Measurements from ENCODE around the gene FAM20C. TPM values are rescaled to one million over a fixed set of nuclear protein-coding genes. Genes with fewer than 3 reads are reported as not detected.

The FAM20C gene
- total RNA-seq, 1 experiment from 2014 or later: 62.6 TPM

DNA sequence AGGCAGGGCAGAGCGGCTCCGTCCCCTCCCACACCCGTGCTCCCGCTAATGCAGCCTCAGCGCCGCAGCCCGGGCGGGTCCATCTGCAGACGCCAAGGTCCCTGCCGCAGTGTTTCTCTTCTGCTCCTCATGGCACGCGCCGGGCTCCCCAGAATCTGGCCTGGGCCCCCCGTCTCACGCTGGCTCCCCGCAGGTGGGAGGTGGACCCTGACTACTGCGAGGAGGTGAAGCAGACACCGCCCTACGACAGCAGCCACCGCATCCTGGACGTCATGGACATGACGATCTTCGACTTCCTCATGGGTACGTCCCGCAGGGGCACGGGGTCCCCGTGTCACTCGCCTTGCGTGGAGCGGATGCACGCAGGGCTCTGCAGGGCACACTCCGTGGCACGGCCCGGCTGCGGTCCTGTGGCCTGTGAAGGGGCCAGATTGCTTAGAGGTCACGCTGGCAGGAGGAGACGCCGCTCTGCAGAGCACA, 64.1 kb downstream of the FAM20C start:
- Histone ChIP-seq H3K56ac (ENCODE audit: insufficient read length, low read depth, low read length) (no peak overlapping the region), H3T11ph (ENCODE audit: low read length) (no peak overlapping the region), H3K4me1 (ENCODE audit: insufficient read depth, low read length) (no peaks in the 10 kb centered on the region), H3K4me2 (ENCODE audit: insufficient read depth, insufficient read length, low read length) (no peak overlapping the region), H3K23ac (ENCODE audit: insufficient read length, low read depth, low read length) (no peak overlapping the region), H3K14ac (ENCODE audit: insufficient read depth, low read length) (no peak overlapping the region), H2AFZ (ENCODE audit: low read length) (no peak overlapping the region), H3K9me3 (ENCODE audit: control insufficient read depth, low read depth, low read length) (peaks cover 32% of the 10 kb centered on the region), H4K91ac (ENCODE audit: insufficient read length, low read depth, low read length) (no peak overlapping the region), H2BK120ac (ENCODE audit: low read depth, low read length, poor library complexity, severe bottlenecking) (no peak overlapping the region), H3K18ac (ENCODE audit: insufficient read length, low read depth, low read length) (no peak overlapping the region), H2BK5ac (ENCODE audit: insufficient read length, low read length) (no peak overlapping the region), H3K27me3 (ENCODE audit: insufficient read depth, low read length) (no peaks in the 10 kb centered on the region), H2BK12ac (ENCODE audit: insufficient read length, low read depth, low read length) (no peak overlapping the region), H4K20me1 (ENCODE audit: control insufficient read depth, insufficient read depth, insufficient read length) (no peaks in the 10 kb centered on the region), H3K27ac (ENCODE audit: insufficient read length, low read depth, low read length) (no peak overlapping the region), H3K79me1 (ENCODE audit: insufficient read depth, low read depth, low read length, poor library complexity, severe bottlenecking) (no peaks in the 10 kb centered on the region), H2BK20ac (ENCODE audit: low read depth, low read length, poor library complexity, severe bottlenecking) (no peak overlapping the region), H3K23me2 (ENCODE audit: insufficient read length, low read depth, low read length, poor library complexity, severe bottlenecking) (no peaks in the 10 kb centered on the region), H3K79me2 (ENCODE audit: insufficient read depth, low read length) (no peaks in the 10 kb centered on the region), H4K5ac (ENCODE audit: insufficient read length, low read depth, low read length) (no peak overlapping the region), H3K4ac (ENCODE audit: low read depth, low read length) (no peak overlapping the region), H4K8ac (replicated peaks; ENCODE audit: insufficient read length, low read depth, low read length) (no peak overlapping the region), H2BK15ac (ENCODE audit: low read depth, low read length) (no peak overlapping the region), H3K9ac (ENCODE audit: extremely low read depth, insufficient read length, low read length) (no peak overlapping the region), H2AK5ac (ENCODE audit: insufficient read length, low read length) (no peak overlapping the region)
- H3K27me3 Mint-ChIP-seq (ENCODE audit: low read depth): peaks cover 4% of the 10 kb centered on the region; the same call in 1 of the 2 replicates
- H3K9me3 Mint-ChIP-seq: peaks cover 48 to 71% of the 10 kb centered on the region in 2 experiments
- WGBS (ENCODE audit: extremely low coverage, insufficient read length, low lambda C conversion rate): no CpG with 5 or more reads among the region's 38 CpGs
- peaks cover 83 to 93% (median 84%) of the 10 kb centered on the region in 3 experiments for H3K36me3 Mint-ChIP-seq (ENCODE audit: insufficient read depth in 1 of 3, low read depth in 3 of 3)
- DNase-seq: no peak
- H3K4me1 Mint-ChIP-seq: no peaks in the 10 kb centered on the region
- no peak overlapping the region for H3K4me3 Mint-ChIP-seq
- TF ChIP-seq CTCF (conservative IDR thresholded peaks at IDR 0.05): no peak
- no peak overlapping the region for H3K27ac Mint-ChIP-seq
